ENCODE results near the gene FRMD5.

FRMD5 gene

GRCh38 chr15:43998607-43999006 lies 196.5 kb downstream of the FRMD5 start:
- DNase-seq (ENCODE audit: low read depth) = no peak
- no peak for TF ChIP-seq CTCF (IDR thresholded peaks at IDR 0.05; ENCODE audit: control insufficient read depth, insufficient read depth, low read depth, low read length, missing control alignments)
- no peak overlapping the region for H3K4me3 ChIP-seq (ENCODE audit: control insufficient read depth, low read depth, low read length)

GRCh38 chr15:43991206-43991605 lies 203.9 kb downstream of the FRMD5 start:
- DNase-seq (ENCODE audit: low read depth) = no peak
- no peak for TF ChIP-seq CTCF (IDR thresholded peaks at IDR 0.05; ENCODE audit: control insufficient read depth, insufficient read depth, low read depth, low read length, missing control alignments)

GRCh38 chr15:43989938-43990337 lies 205.1 kb downstream of the FRMD5 start:
- no peak overlapping the region for H3K4me3 ChIP-seq (ENCODE audit: control insufficient read depth, low read depth, low read length)
- DNase-seq (ENCODE audit: low read depth) = no peak
- TF ChIP-seq CTCF (IDR thresholded peaks at IDR 0.05; ENCODE audit: control insufficient read depth, insufficient read depth, low read depth, low read length, missing control alignments) = no peak

More at GRCh38 chr15:43991206-43991605, 203.9 kb downstream of the FRMD5 start:
- H3K4me3 ChIP-seq (ENCODE audit: control insufficient read depth, low read depth, low read length) = no peak overlapping the region

GRCh38 chr15:43988900-43989299 lies 206.2 kb downstream of the FRMD5 start:
- no peak for DNase-seq (ENCODE audit: low read depth)
- no peak for TF ChIP-seq CTCF (IDR thresholded peaks at IDR 0.05; ENCODE audit: control insufficient read depth, insufficient read depth, low read depth, low read length, missing control alignments)
- no peak overlapping the region for H3K4me3 ChIP-seq (ENCODE audit: control insufficient read depth, low read depth, low read length)

- no peak for TF ChIP-seq CTCF (IDR thresholded peaks at IDR 0.05; ENCODE audit: control insufficient read depth, insufficient read depth, low read depth, low read length, missing control alignments)
- H3K4me3 ChIP-seq (ENCODE audit: control insufficient read depth, low read depth, low read length) = no peak overlapping the region
- no peak for DNase-seq (ENCODE audit: low read depth)
Measured at GRCh38 chr15:43987924-43988323, 207.1 kb downstream of the FRMD5 start.

- no peak for TF ChIP-seq CTCF (IDR thresholded peaks at IDR 0.05; ENCODE audit: control insufficient read depth, insufficient read depth, low read depth, low read length, missing control alignments)
- no peak for DNase-seq (ENCODE audit: low read depth)
- H3K4me3 ChIP-seq (ENCODE audit: control insufficient read depth, low read depth, low read length) = no peak overlapping the region
Measured at GRCh38 chr15:43985976-43986680, 208.9 kb downstream of the FRMD5 start.
